H1 (cell line): Measurements from ENCODE around the gene TRAPPC8. TPM values are rescaled to one million over a fixed set of nuclear protein-coding genes. Genes with fewer than 3 reads are reported as not detected.
A peak's percentile ranks its signal among the peaks of the same experiment; 100 is the strongest.

Experiments
- CTCF ChIA-PET: fragments of 300-600 bp; sonication (Branson Sonifier 250); formaldehyde crosslinking; loops from one replicate; lab custom pipeline; 2021; ENCODE audit not compliant: partially characterized antibody; lab: Charles Lee
- POLR2A ChIA-PET: fragments of 300-600 bp; sonication (Branson Sonifier 250); formaldehyde crosslinking; loops from one replicate; lab custom pipeline; 2021; ENCODE audit warnings: inconsistent platforms; ENCODE audit not compliant: partially characterized antibody; lab: Charles Lee
- DNase-seq, 2 experiments: peaks; one replicate each; pipeline versions ENCODE4 v3.0.0 to v3.0.0-alpha.2; 2010 to 2022; ENCODE audit warnings: low spot score in 2 of 2, low read depth in 1 of 2, mixed read lengths in 1 of 2
- FAIRE-seq: peaks from 2 replicates; lab custom pipeline; 2011; peaks lifted over from hg19 to GRCh38; lab: Jason Lieb, UNC
- H2AFZ ChIP-seq: 2 replicates; pipeline ENCODE4 v1.8.1; 2012; ENCODE audit warnings: low read length, inconsistent platforms
- H2AK5ac ChIP-seq: 2 replicates; pipeline ENCODE4 v1.6.1; 2013; ENCODE audit warnings: low read depth, low read length
- H2BK120ac ChIP-seq: replicated peaks from 2 replicates; pipeline ENCODE3; 2013; ENCODE audit warnings: low read depth, low read length, inconsistent platforms
- H2BK12ac ChIP-seq: 2 replicates; pipeline ENCODE4 v1.6.1; 2013; ENCODE audit warnings: low read depth, low read length
- H2BK15ac ChIP-seq: 2 replicates; pipeline ENCODE4 v1.6.1; 2013; ENCODE audit warnings: low read length
- H2BK20ac ChIP-seq: 2 replicates; pipeline ENCODE4 v1.6.1; 2013; ENCODE audit warnings: low read length
- H2BK5ac ChIP-seq: 2 replicates; pipeline ENCODE4 v1.6.1; 2013; ENCODE audit warnings: low read depth, low read length
- H3K14ac ChIP-seq: 2 replicates; pipeline ENCODE4 v1.6.1; 2013; ENCODE audit warnings: inconsistent platforms; ENCODE audit not compliant: insufficient read length
- H3K18ac ChIP-seq: 2 replicates; pipeline ENCODE4 v1.6.1; 2013; ENCODE audit warnings: low read length; ENCODE audit errors: extremely low read depth
- H3K23ac ChIP-seq: 2 replicates; pipeline ENCODE4 v1.6.1; 2013; ENCODE audit warnings: inconsistent platforms; ENCODE audit not compliant: insufficient read length
- H3K23me2 ChIP-seq: 2 replicates; pipeline ENCODE4 v1.6.1; 2013; ENCODE audit warnings: low read depth, low read length
- H3K27ac ChIP-seq: 2 replicates; pipeline ENCODE4 v1.6.1; 2011; ENCODE audit warnings: low read depth, low read length, inconsistent platforms
- H3K27me3 ChIP-seq, 4 experiments: replicated peaks in 1 of 4; 1 replicate in 1 of 4; 2 replicates in 3 of 4; pipeline versions ENCODE4 v1.6.1 to v1.8.1; 2011 to 2013; ENCODE audit warnings: low read length in 3 of 4, mild to moderate bottlenecking in 3 of 4, inconsistent platforms in 2 of 4, mixed read lengths in 2 of 4, moderate library complexity in 1 of 4; ENCODE audit not compliant: control insufficient read depth in 3 of 4, insufficient read depth in 3 of 4; ENCODE audit errors: extremely low read depth in 1 of 4
- H3K36me3 ChIP-seq, 4 experiments: 2 replicates each; pipeline versions ENCODE4 v1.6.1 to v1.8.1; 2011 to 2013; ENCODE audit warnings: mild to moderate bottlenecking in 4 of 4, low read length in 3 of 4, moderate library complexity in 2 of 4, control low read depth in 1 of 4, inconsistent platforms in 1 of 4; ENCODE audit not compliant: insufficient read depth in 4 of 4, control insufficient read depth in 2 of 4
- H3K4ac ChIP-seq: replicated peaks from 2 replicates; pipeline ENCODE3; 2013; ENCODE audit warnings: low read length, low read depth, mixed read lengths, inconsistent platforms; ENCODE audit not compliant: insufficient read length
- H3K4me1 ChIP-seq, 4 experiments: replicated peaks in 1 of 4; 1 replicate in 1 of 4; 2 replicates in 3 of 4; pipeline versions ENCODE4 v1.6.1 to v1.8.1; 2011 to 2013; ENCODE audit warnings: low read length in 3 of 4, inconsistent platforms in 2 of 4, mixed read lengths in 1 of 4; ENCODE audit not compliant: insufficient read depth in 4 of 4, control insufficient read depth in 3 of 4
- H3K4me2 ChIP-seq, 2 experiments: 2 replicates each; pipeline versions ENCODE4 v1.6.1 to v1.8.1; 2011 to 2013; ENCODE audit warnings: low read depth in 2 of 2, low read length in 2 of 2, control low read depth in 1 of 2, inconsistent platforms in 1 of 2, mild to moderate bottlenecking in 1 of 2; ENCODE audit not compliant: insufficient read depth in 1 of 2
- H3K4me3 ChIP-seq, 4 experiments: fragments of 200-600, 300-600 bp in 1 of 4; sonication (generic), shearing (Covaris generic), sonication (Bioruptor Twin) in 1 of 4; 2 replicates each; pipeline versions ENCODE4 v1.5.1 to v1.8.1; 2011 to 2016; ENCODE audit warnings: low read length in 4 of 4, low read depth in 3 of 4, control low read depth in 2 of 4, inconsistent platforms in 2 of 4, mild to moderate bottlenecking in 2 of 4, mixed read lengths in 1 of 4, moderate library complexity in 1 of 4; ENCODE audit not compliant: insufficient read depth in 2 of 4; ENCODE audit errors: extremely low read depth in 1 of 4
- H3K56ac ChIP-seq: replicated peaks from 2 replicates; pipeline ENCODE3; 2013; ENCODE audit warnings: low read depth, mild to moderate bottlenecking, mixed read lengths, low read length, inconsistent platforms; ENCODE audit not compliant: insufficient read length
- H3K79me1 ChIP-seq: 2 replicates; pipeline ENCODE4 v1.6.1; 2013; ENCODE audit warnings: low read depth, low read length, control low read depth
- H3K79me2 ChIP-seq, 2 experiments: 2 replicates each; pipeline versions ENCODE4 v1.6.1 to v1.8.1; 2012 to 2013; ENCODE audit warnings: low read length in 2 of 2, mild to moderate bottlenecking in 2 of 2, inconsistent platforms in 1 of 2; ENCODE audit not compliant: insufficient read depth in 2 of 2, control insufficient read depth in 1 of 2
- H3K9ac ChIP-seq, 4 experiments: replicated peaks in 1 of 4; 1 replicate in 1 of 4; 2 replicates in 3 of 4; pipeline versions ENCODE4 v1.6.1 to v1.8.1; 2011 to 2013; ENCODE audit warnings: low read depth in 3 of 4, low read length in 3 of 4, control low read depth in 2 of 4, mild to moderate bottlenecking in 2 of 4, moderate library complexity in 2 of 4, inconsistent platforms in 1 of 4; ENCODE audit errors: extremely low read depth in 1 of 4
- H3K9me3 ChIP-seq, 2 experiments: 2 replicates each; pipeline versions ENCODE4 v1.6.1 to v1.8.1; 2012 to 2013; ENCODE audit warnings: mild to moderate bottlenecking in 2 of 2, moderate library complexity in 2 of 2, control low read depth in 1 of 2, inconsistent platforms in 1 of 2, low read depth in 1 of 2, low read length in 1 of 2, mixed read lengths in 1 of 2; ENCODE audit not compliant: insufficient read depth in 2 of 2
- H4K20me1 ChIP-seq, 2 experiments: replicated peaks in 1 of 2; 2 replicates each; pipeline versions ENCODE3 to v1.8.1; 2011 to 2013; ENCODE audit warnings: inconsistent platforms in 2 of 2, low read length in 2 of 2, mild to moderate bottlenecking in 1 of 2; ENCODE audit not compliant: insufficient read depth in 2 of 2, control insufficient read depth in 1 of 2
- H4K5ac ChIP-seq: 2 replicates; pipeline ENCODE4 v1.6.1; 2013; ENCODE audit warnings: low read length, low read depth, mixed read lengths, inconsistent platforms; ENCODE audit not compliant: insufficient read length
- H4K8ac ChIP-seq: 2 replicates; pipeline ENCODE4 v1.8.0; 2013; ENCODE audit warnings: mild to moderate bottlenecking, moderate library complexity, low read length, inconsistent platforms; ENCODE audit not compliant: insufficient read depth; ENCODE audit errors: extremely low read depth
- H4K91ac ChIP-seq: replicated peaks from 2 replicates; pipeline ENCODE3; 2013; ENCODE audit warnings: low read length, mixed read lengths, inconsistent platforms; ENCODE audit not compliant: insufficient read length
- ASH2L ChIP-seq: fragments of 200-600, 300-600 bp; sonication (generic); IDR thresholded peaks from one replicate; pipeline ENCODE4 v1.7.1; 2017; ENCODE audit warnings: low read length
- CBX5 ChIP-seq: fragments of 300-800, 300-1000 bp; sonication (generic); IDR thresholded peaks from 2 replicates; pipeline ENCODE4 v1.7.1; 2016; ENCODE audit warnings: antibody characterized with exemption, low read length, low read depth
- CHD2 ChIP-seq: IDR thresholded peaks from 2 replicates; pipeline ENCODE4 v1.6.1; 2012; ENCODE audit warnings: low read length, improper control_type of control experiment
- CREB1 ChIP-seq: IDR thresholded peaks from 2 replicates; pipeline ENCODE4 v1.6.1; 2012; ENCODE audit warnings: inconsistent platforms
- JUND ChIP-seq: IDR thresholded peaks from 2 replicates; pipeline ENCODE4 v1.6.1; 2011; ENCODE audit warnings: mild to moderate bottlenecking, improper control_type of control experiment, low read length
- MAFK ChIP-seq: IDR thresholded peaks from 2 replicates; pipeline ENCODE4 v1.6.1; 2012; ENCODE audit warnings: low read depth, mild to moderate bottlenecking, improper control_type of control experiment, low read length
- MAX ChIP-seq: IDR thresholded peaks from 2 replicates; pipeline ENCODE4 v1.6.1; 2012; ENCODE audit warnings: inconsistent platforms
- RBBP5 ChIP-seq: IDR thresholded peaks from 2 replicates; pipeline ENCODE4 v1.7.1; 2012; ENCODE audit warnings: low read depth, mild to moderate bottlenecking, inconsistent platforms, low read length, moderate library complexity, borderline replicate concordance
- SIN3A ChIP-seq, 2 experiments: IDR thresholded peaks in 1 of 2; conservative IDR thresholded peaks in 1 of 2; 2 replicates each; pipeline ENCODE4 v1.6.1; 2011 to 2012; ENCODE audit warnings: low read length in 2 of 2, improper control_type of control experiment in 1 of 2, low read depth in 1 of 2, mild to moderate bottlenecking in 1 of 2
- SIRT6 ChIP-seq: IDR thresholded peaks from one replicate; pipeline ENCODE4 v1.7.1; 2012; ENCODE audit warnings: low read length, inconsistent platforms
- SUZ12 ChIP-seq: fragments of 200-600 bp; sonication (generic); IDR thresholded peaks from 2 replicates; pipeline ENCODE4 v1.6.1; 2012; ENCODE audit warnings: mild to moderate bottlenecking, inconsistent platforms, low read length, moderate library complexity, mixed read lengths
- WGBS, 2 experiments: shearing (Covaris generic) in 1 of 2; methylation state at CpG; one replicate each; pipeline versions ENCODE4 v1.1.6 to v1.1.7; 2013 to 2015; ENCODE audit warnings: low lambda C conversion rate in 2 of 2, mixed read lengths in 2 of 2, inconsistent platforms in 1 of 2, low coverage in 1 of 2, missing lambda C conversion rate in 1 of 2; ENCODE audit not compliant: insufficient replicate concordance in 2 of 2, insufficient coverage in 1 of 2, insufficient read length in 1 of 2; ENCODE audit errors: extremely low coverage in 1 of 2, missing lambda C conversion rate in 1 of 2; 5-methylcytosine and 5-hydroxymethylcytosine counted together
- polyA plus RNA-seq, 7 experiments: library from polyadenylated mRNA; depleted of rRNA in 3 of 7; stranded (reverse) in 5 of 7; unstranded in 2 of 7; fragments of >200 nt in 5 of 7; fragments of 200-250 nt in 2 of 7; gene quantifications; 1 replicate in 5 of 7; 2 replicates in 1 of 7; 4 replicates in 1 of 7; pipeline versions ENCODE4 v1.2.1 to v1.2.3, GENCODE V29; 2011 to 2013; ENCODE audit warnings: missing spikeins in 2 of 7, mixed read lengths in 2 of 7
- total RNA-seq: library from RNA; stranded (reverse); fragmentation: NEBNext Ultra II Directional; extraction: Animal tissue kit (Norgen Biotek cat#: 25700); gene quantifications from 2 replicates; pipeline ENCODE4 v1.2.1, GENCODE V29; 2021

Gene TRAPPC8
- total and polyA plus RNA-seq, 2 of the 8 experiments (the other 6 are each of a cell fraction or from before 2014, with no cell fraction given): 43.6 to 56.5 TPM

- Histone ChIP-seq H3K27ac (no peak overlapping the region), H2BK20ac (peak overlapping the region; percentile 49; the same call in 1 of the 2 replicates), H4K20me1 (no peaks in the 10 kb centered on the region), H3K79me2 (no peaks in the 10 kb centered on the region), H4K8ac (no peak overlapping the region), H3K36me3 (no peaks in the 10 kb centered on the region), H3K23me2 (no peaks in the 10 kb centered on the region), H3K27me3 (no peaks in the 10 kb centered on the region), H3K4me2 (0 out of 4 replicates have a peak overlapping the region, but pooled peaks of 1 of the 2 experiments have one; percentile 28), H2BK15ac (no peak overlapping the region; the same call in 1 of the 2 replicates), H3K14ac (no peak overlapping the region), H3K4me1 (peaks cover 0 to 15% (median 5%) of the 10 kb centered on the region in 4 experiments; a peak in 4 of 7 replicates), H2BK5ac (peak overlapping the region; percentile 62; the same call in 1 of the 2 replicates), H2BK12ac (peak overlapping the region; percentile 51; the same call in 1 of the 2 replicates), H3K4me3 (peak overlapping the region in 1 of 4 experiments; percentile 22; a peak in 1 of 8 replicates), H4K91ac (peak overlapping the region; percentile 46), H3K9me3 (no peaks in the 10 kb centered on the region), H3K23ac (no peak overlapping the region), H3K9ac (no peak overlapping the region; a peak in 1 of 7 replicates), H3K56ac (peak overlapping the region; percentile 54), H2AK5ac (no peak overlapping the region), H3K4ac (no peak overlapping the region), H4K5ac (no peak overlapping the region), H3K18ac (peak overlapping the region; percentile 26), H2BK120ac (peak overlapping the region; percentile 62), H2AFZ (0 out of 2 replicates have a peak overlapping the region, but pooled peaks have one; percentile 7), H3K79me1 (no peaks in the 10 kb centered on the region)
- ChIA-PET POLR2A (no interaction called here), CTCF (interaction anchor here (0.7 to 2.7 kb wide), 11 partner anchors 13 to 273 kb away, joined by 3 to 14 read pairs (median 4); no protein-coding TSS in a partner anchor)
- FAIRE-seq: peak; percentile 79
- WGBS, 2 experiments: 58% methylated on average over 11 of the region's 11 CpGs; no CpG with 5 or more reads in 1 of the 2 experiments
- peak; percentile 15 to 55 for DNase-seq
- TF ChIP-seq MAX: no peak
- no peak for TF ChIP-seq JUND
- TF ChIP-seq RBBP5: no peak
- TF ChIP-seq SUZ12: no peak
- TF ChIP-seq CHD2: peak; percentile 69
- no peak for TF ChIP-seq CBX5
- no peak for TF ChIP-seq ASH2L
- TF ChIP-seq SIN3A (conservative IDR thresholded peaks at IDR 0.05 in 1 of 2, IDR thresholded peaks at IDR 0.05 in 1 of 2; ENCODE audit: low read depth in 1 of 2, low read length in 2 of 2): no peak
- TF ChIP-seq MAFK: no peak
- TF ChIP-seq SIRT6: no peak
- TF ChIP-seq CREB1: no peak
Measured at GRCh38 chr18:31819106-31819924, 123.6 kb downstream of the TRAPPC8 start.
